SIG-M5 treated with dmso at 0.1 percent for 504 hours (cell line): ENCODE results near the gene PET100.
A peak's percentile ranks its signal among the peaks of the same experiment; 100 is the strongest.

Experiments
- DNase-seq: peaks from one replicate; lab custom pipeline; 2025; ENCODE audit not compliant: unreplicated experiment; lab: John Stamatoyannopoulos, UW

The PET100 gene

GRCh38 chr19:7647156-7647555, 17.6 kb downstream of the PET100 start:
- DNase-seq = no peak

GRCh38 chr19:7648265-7649014, 18.8 kb downstream of the PET100 start:
- no peak for DNase-seq

- no peak for DNase-seq
Observed at GRCh38 chr19:7650148-7650547, 20.6 kb downstream of the PET100 start.

- peak; percentile 99 for DNase-seq
Observed at GRCh38 chr19:7652061-7652641, 22.6 kb downstream of the PET100 start.

GRCh38 chr19:7654401-7654800, 24.8 kb downstream of the PET100 start:
- no peak for DNase-seq

GRCh38 chr19:7655581-7655980, 26.0 kb downstream of the PET100 start:
- DNase-seq = peak; percentile 93

- DNase-seq = peak; percentile 87
Observed at GRCh38 chr19:7657131-7657751, 27.6 kb downstream of the PET100 start.

GRCh38 chr19:7658219-7658686, 28.7 kb downstream of the PET100 start:
- DNase-seq = peak; percentile 40

- DNase-seq = no peak
Observed at GRCh38 chr19:7661744-7662538, 32.3 kb downstream of the PET100 start.

GRCh38 chr19:7662657-7663056, 33.1 kb downstream of the PET100 start:
- no peak for DNase-seq

GRCh38 chr19:7663706-7664105, 34.1 kb downstream of the PET100 start:
- DNase-seq = no peak

- DNase-seq = no peak
Observed at GRCh38 chr19:7665076-7665475, 35.5 kb downstream of the PET100 start.

- DNase-seq = peak; percentile 70
Observed at GRCh38 chr19:7668842-7669241, 39.2 kb downstream of the PET100 start, which contains the start of gene RETN. Gene RETN (plus strand): TSS chr19:7669049. CDS start chr19:7669327, 278 bp downstream.

- DNase-seq = no peak
Observed at GRCh38 chr19:7669641-7670040, 40.0 kb downstream of the PET100 start.

- peak; percentile 57 for DNase-seq
Observed at GRCh38 chr19:7670150-7670783, 40.7 kb downstream of the PET100 start.

- peak; percentile 46 for DNase-seq
Observed at GRCh38 chr19:7670790-7671189, 41.2 kb downstream of the PET100 start.

- no peak for DNase-seq
Observed at GRCh38 chr19:7672522-7672921, 42.9 kb downstream of the PET100 start.

- peak; percentile 96 for DNase-seq
Observed at GRCh38 chr19:7674010-7675005, 44.7 kb downstream of the PET100 start.

GRCh38 chr19:7676376-7676775, 46.8 kb downstream of the PET100 start:
- peak; percentile 97 for DNase-seq

- peak; percentile 74 for DNase-seq
Observed at GRCh38 chr19:7676854-7677253, 47.3 kb downstream of the PET100 start, which contains the start of gene MCEMP1. Gene MCEMP1 (plus strand): TSS chr19:7677090. CDS start chr19:7677121, 31 bp downstream.
